22Rv1 (cell line): Measurements from ENCODE around the gene TRAF4.

Experiments used
- ZFX ChIP-seq: fragments of 450-650 bp; IDR thresholded peaks from 2 replicates; pipeline ENCODE4 v1.6.1; 2017; ENCODE audit warnings: antibody characterized with exemption, borderline replicate concordance
- TF ChIP-seq, protein P1 (sequence below): fragments of 450-650 bp; IDR thresholded peaks from 2 replicates; pipeline ENCODE4 v1.5.1; 2017; ENCODE audit warnings: mild to moderate bottlenecking

DNA sequence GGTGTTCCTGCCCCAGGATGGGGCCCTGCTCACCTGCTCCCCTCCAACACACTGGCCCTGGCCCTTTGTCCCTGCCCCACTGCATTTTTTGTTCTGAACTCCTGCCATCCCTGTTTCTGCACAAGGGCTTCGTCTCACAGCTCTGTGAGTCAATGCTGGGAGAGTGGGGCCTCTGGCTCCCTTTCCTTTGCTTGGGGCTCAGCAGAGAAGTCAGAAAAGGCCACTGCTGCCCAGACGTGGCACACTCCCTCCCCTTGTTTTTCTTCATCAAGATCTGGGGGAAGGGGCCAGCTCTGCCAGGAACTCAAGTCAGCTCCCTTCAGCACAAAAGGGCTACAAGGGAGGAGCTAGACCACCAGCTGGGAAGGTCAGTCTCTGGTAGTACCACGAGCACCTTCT is 41.1 kb upstream of the TRAF4 start:
- TF ChIP-seq, protein P1, sequence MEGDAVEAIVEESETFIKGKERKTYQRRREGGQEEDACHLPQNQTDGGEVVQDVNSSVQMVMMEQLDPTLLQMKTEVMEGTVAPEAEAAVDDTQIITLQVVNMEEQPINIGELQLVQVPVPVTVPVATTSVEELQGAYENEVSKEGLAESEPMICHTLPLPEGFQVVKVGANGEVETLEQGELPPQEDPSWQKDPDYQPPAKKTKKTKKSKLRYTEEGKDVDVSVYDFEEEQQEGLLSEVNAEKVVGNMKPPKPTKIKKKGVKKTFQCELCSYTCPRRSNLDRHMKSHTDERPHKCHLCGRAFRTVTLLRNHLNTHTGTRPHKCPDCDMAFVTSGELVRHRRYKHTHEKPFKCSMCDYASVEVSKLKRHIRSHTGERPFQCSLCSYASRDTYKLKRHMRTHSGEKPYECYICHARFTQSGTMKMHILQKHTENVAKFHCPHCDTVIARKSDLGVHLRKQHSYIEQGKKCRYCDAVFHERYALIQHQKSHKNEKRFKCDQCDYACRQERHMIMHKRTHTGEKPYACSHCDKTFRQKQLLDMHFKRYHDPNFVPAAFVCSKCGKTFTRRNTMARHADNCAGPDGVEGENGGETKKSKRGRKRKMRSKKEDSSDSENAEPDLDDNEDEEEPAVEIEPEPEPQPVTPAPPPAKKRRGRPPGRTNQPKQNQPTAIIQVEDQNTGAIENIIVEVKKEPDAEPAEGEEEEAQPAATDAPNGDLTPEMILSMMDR, result no peak
- no peak for TF ChIP-seq ZFX
